CD14-positive monocyte (primary cell): ENCODE results near the gene IER5. TPM values are rescaled to one million over a fixed set of nuclear protein-coding genes. Genes with fewer than 3 reads are reported as not detected.

Source experiments
- DNase-seq, 3 donors: peaks; one replicate each; pipeline ENCODE4 v3.0.0-alpha.2; 2011 to 2022
- H2AFZ ChIP-seq: 2 replicates; pipeline ENCODE4 v1.6.0; 2012; ENCODE audit warnings: mild to moderate bottlenecking, low read depth, low read length, inconsistent platforms; ENCODE audit not compliant: insufficient read depth, poor library complexity, severe bottlenecking
- H3K27ac ChIP-seq, 2 donors: 1 replicate in 1 of 2; 2 replicates in 1 of 2; pipeline ENCODE4 v1.5.1; 2012 to 2013; ENCODE audit warnings: low read length in 2 of 2, control low read depth in 1 of 2, inconsistent platforms in 1 of 2, low read depth in 1 of 2, mild to moderate bottlenecking in 1 of 2
- H3K27me3 ChIP-seq, 2 donors: one replicate each; pipeline versions ENCODE4 v1.6.0 to v1.6.1; 2011 to 2013; ENCODE audit warnings: low read length in 2 of 2; ENCODE audit not compliant: control insufficient read depth in 2 of 2, insufficient read depth in 2 of 2
- H3K36me3 ChIP-seq, 2 donors: replicated peaks in 1 of 2; 1 replicate in 1 of 2; 2 replicates in 1 of 2; pipeline versions ENCODE4 v1.5.1 to v1.6.1; 2012 to 2013; ENCODE audit warnings: low read length in 2 of 2, control low read depth in 1 of 2, inconsistent platforms in 1 of 2, mild to moderate bottlenecking in 1 of 2; ENCODE audit not compliant: insufficient read depth in 2 of 2, control insufficient read depth in 1 of 2
- H3K4me1 ChIP-seq, 2 donors: 1 replicate in 1 of 2; 2 replicates in 1 of 2; pipeline versions ENCODE4 v1.5.1 to v1.6.1; 2012 to 2013; ENCODE audit warnings: low read length in 2 of 2, control low read depth in 1 of 2, inconsistent platforms in 1 of 2, mild to moderate bottlenecking in 1 of 2, moderate library complexity in 1 of 2; ENCODE audit not compliant: insufficient read depth in 2 of 2, control insufficient read depth in 1 of 2
- H3K4me2 ChIP-seq: replicated peaks from 2 replicates; pipeline ENCODE3; 2012; ENCODE audit warnings: low read length, moderate library complexity, mild to moderate bottlenecking; ENCODE audit not compliant: poor library complexity, severe bottlenecking; ENCODE audit errors: extremely low read depth
- H3K4me3 ChIP-seq, 3 experiments: fragments of 200-600 bp in 1 of 3; sonication (generic) in 1 of 3; replicated peaks in 1 of 3; 1 replicate in 2 of 3; 2 replicates in 1 of 3; pipeline ENCODE4 v1.5.1; 2011 to 2013; ENCODE audit warnings: low read length in 3 of 3, mild to moderate bottlenecking in 3 of 3, control low read depth in 2 of 3, low read depth in 2 of 3, inconsistent platforms in 1 of 3, moderate library complexity in 1 of 3
- H3K79me2 ChIP-seq: 2 replicates; pipeline ENCODE4 v1.6.0; 2012; ENCODE audit warnings: mild to moderate bottlenecking, control low read depth, inconsistent platforms, low read length, moderate library complexity; ENCODE audit not compliant: insufficient read depth
- H3K9ac ChIP-seq: 2 replicates; pipeline ENCODE4 v1.6.0; 2017; ENCODE audit warnings: low read length, mild to moderate bottlenecking; ENCODE audit not compliant: insufficient read depth, poor library complexity, severe bottlenecking
- H3K9me3 ChIP-seq, 2 donors: replicated peaks in 1 of 2; 1 replicate in 1 of 2; 2 replicates in 1 of 2; pipeline versions ENCODE4 v1.5.1 to v1.6.1; 2012 to 2013; ENCODE audit warnings: low read length in 2 of 2, control low read depth in 1 of 2; ENCODE audit not compliant: control insufficient read depth in 1 of 2, insufficient read depth in 1 of 2
- H4K20me1 ChIP-seq: 2 replicates; pipeline ENCODE4 v1.6.0; 2012; ENCODE audit warnings: mild to moderate bottlenecking, low read length, control low read depth, moderate library complexity; ENCODE audit not compliant: insufficient read depth
- H3K27ac Mint-ChIP-seq, 7 donors: one replicate each; pipeline ENCODE4 v1.8.0; 2020; ENCODE audit warnings: mild to moderate bottlenecking in 7 of 7, mixed read lengths in 7 of 7, moderate library complexity in 6 of 7, inconsistent platforms in 2 of 7
- H3K27me3 Mint-ChIP-seq, 3 donors: one replicate each; pipeline ENCODE4 v1.8.0; 2021 to 2022; ENCODE audit warnings: low read depth in 3 of 3, mild to moderate bottlenecking in 3 of 3, mixed read lengths in 3 of 3, moderate library complexity in 3 of 3, inconsistent platforms in 1 of 3
- H3K36me3 Mint-ChIP-seq, 2 donors: one replicate each; pipeline ENCODE4 v1.8.0; 2020; ENCODE audit warnings: mixed read lengths in 2 of 2, inconsistent platforms in 1 of 2, mild to moderate bottlenecking in 1 of 2
- H3K4me1 Mint-ChIP-seq: one replicate; pipeline ENCODE4 v1.8.0; 2020; ENCODE audit warnings: mild to moderate bottlenecking, mixed read lengths
- H3K4me3 Mint-ChIP-seq, 2 donors: one replicate each; pipeline ENCODE4 v1.8.0; 2020; ENCODE audit warnings: mild to moderate bottlenecking in 2 of 2, mixed read lengths in 2 of 2, moderate library complexity in 1 of 2
- H3K9me3 Mint-ChIP-seq, 7 donors: one replicate each; pipeline ENCODE4 v1.8.0; 2020 to 2022; ENCODE audit warnings: mixed read lengths in 7 of 7, mild to moderate bottlenecking in 6 of 7, moderate library complexity in 6 of 7, inconsistent platforms in 2 of 7
- WGBS: methylation state at CpG from one replicate; pipeline ENCODE4 v1.1.5; 2013; ENCODE audit warnings: missing lambda C conversion rate; ENCODE audit not compliant: insufficient coverage; 5-methylcytosine and 5-hydroxymethylcytosine counted together
- intact Hi-C, 2 donors: fragments of 100-400 bp; cut with micrococcal nuclease; formaldehyde crosslinking; loops; one replicate each; pipeline versions ENCODE4 v1.15.0 to v1.15.1; 2023
- polyA plus RNA-seq, 3 donors: library from polyadenylated mRNA; depleted of rRNA in 1 of 3; unstranded in 2 of 3; stranded (reverse) in 1 of 3; fragments of 300-500 nt in 2 of 3; fragments of >200 nt in 1 of 3; fragmentation: Illumina TruSeq in 2 of 3; gene quantifications; 1 replicate in 2 of 3; 2 replicates in 1 of 3; pipeline ENCODE4 v1.2.3, GENCODE V29; 2012 to 2021
- TF ChIP-seq, protein P1 (sequence below): fragments of 200-600 bp; IDR thresholded peaks from one replicate; pipeline ENCODE4 v1.8.0; 2022; ENCODE audit warnings: antibody characterized with exemption, mild to moderate bottlenecking

IER5 gene
- polyA plus RNA-seq, 3 donors = 13.7 to 110 (median 29.0) TPM

- no peaks in the 10 kb centered on the region for H3K27me3 ChIP-seq
- Mint-ChIP-seq H3K27me3 (peaks cover 0 to 6% (median 4%) of the 10 kb centered on the region in 3 donors), H3K27ac (peak overlapping the region; percentile 98 to 100 (median 99)), H3K4me3 (peak overlapping the region; percentile 83 to 87), H3K9me3 (peaks cover 0 to 2% (median 0%) of the 10 kb centered on the region in 7 donors), H3K36me3 (peaks cover 5 to 8% of the 10 kb centered on the region in 2 donors), H3K4me1 (peaks cover 92% of the 10 kb centered on the region)
- TF ChIP-seq, protein P1, sequence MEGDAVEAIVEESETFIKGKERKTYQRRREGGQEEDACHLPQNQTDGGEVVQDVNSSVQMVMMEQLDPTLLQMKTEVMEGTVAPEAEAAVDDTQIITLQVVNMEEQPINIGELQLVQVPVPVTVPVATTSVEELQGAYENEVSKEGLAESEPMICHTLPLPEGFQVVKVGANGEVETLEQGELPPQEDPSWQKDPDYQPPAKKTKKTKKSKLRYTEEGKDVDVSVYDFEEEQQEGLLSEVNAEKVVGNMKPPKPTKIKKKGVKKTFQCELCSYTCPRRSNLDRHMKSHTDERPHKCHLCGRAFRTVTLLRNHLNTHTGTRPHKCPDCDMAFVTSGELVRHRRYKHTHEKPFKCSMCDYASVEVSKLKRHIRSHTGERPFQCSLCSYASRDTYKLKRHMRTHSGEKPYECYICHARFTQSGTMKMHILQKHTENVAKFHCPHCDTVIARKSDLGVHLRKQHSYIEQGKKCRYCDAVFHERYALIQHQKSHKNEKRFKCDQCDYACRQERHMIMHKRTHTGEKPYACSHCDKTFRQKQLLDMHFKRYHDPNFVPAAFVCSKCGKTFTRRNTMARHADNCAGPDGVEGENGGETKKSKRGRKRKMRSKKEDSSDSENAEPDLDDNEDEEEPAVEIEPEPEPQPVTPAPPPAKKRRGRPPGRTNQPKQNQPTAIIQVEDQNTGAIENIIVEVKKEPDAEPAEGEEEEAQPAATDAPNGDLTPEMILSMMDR = peak; percentile 55
- peak overlapping the region in 2 of 3 experiments; percentile 28 to 58 for H3K4me3 ChIP-seq
- intact Hi-C loops = loop anchor here in 1 of 2 donors (2.0 kb wide), 1 partner anchor 45 kb away; no protein-coding TSS in a partner anchor
- H3K4me2 ChIP-seq = peak overlapping the region; percentile 70
- H4K20me1 ChIP-seq = no peaks in the 10 kb centered on the region
- peak overlapping the region; percentile 95 to 98 for H3K27ac ChIP-seq
- H3K79me2 ChIP-seq = no peaks in the 10 kb centered on the region
- H2AFZ ChIP-seq = no peak overlapping the region
- DNase-seq = peak in 1 of 3 donors; percentile 60
- no peaks in the 10 kb centered on the region for H3K36me3 ChIP-seq
- peaks cover 80 to 94% of the 10 kb centered on the region in 2 donors for H3K4me1 ChIP-seq
- peak overlapping the region; percentile 66 for H3K9ac ChIP-seq
- WGBS = 75% methylated on average over 2 of the region's 2 CpGs
- H3K9me3 ChIP-seq = no peaks in the 10 kb centered on the region
Observed at GRCh38 chr1:181135437-181135731, 46.9 kb downstream of the IER5 start.

GRCh38 chr1:181135815-181136737 lies 47.6 kb downstream of the IER5 start:
- peaks cover 0 to 4% (median 4%) of the 10 kb centered on the region in 3 donors for H3K27me3 Mint-ChIP-seq
- Histone ChIP-seq H3K79me2 (no peaks in the 10 kb centered on the region), H3K27me3 (no peaks in the 10 kb centered on the region), H3K9ac (peak overlapping the region; percentile 66), H3K4me2 (peak overlapping the region; percentile 70), H3K36me3 (no peaks in the 10 kb centered on the region), H3K9me3 (no peaks in the 10 kb centered on the region), H3K4me1 (peaks cover 80 to 94% of the 10 kb centered on the region in 2 donors), H2AFZ (no peak overlapping the region), H3K4me3 (peak overlapping the region in 2 of 3 experiments; percentile 9 to 58), H4K20me1 (no peaks in the 10 kb centered on the region), H3K27ac (peak overlapping the region; percentile 95 to 98)
- peak overlapping the region; percentile 83 to 87 for H3K4me3 Mint-ChIP-seq
- H3K27ac Mint-ChIP-seq = peak overlapping the region; percentile 98 to 100 (median 99)
- 81% methylated on average over 5 of the region's 12 CpGs for WGBS
- DNase-seq = peak; percentile 80 to 88 (median 86)
- TF ChIP-seq, protein P1 = no peak
- peaks cover 5 to 10% of the 10 kb centered on the region in 2 donors for H3K36me3 Mint-ChIP-seq
- intact Hi-C loops = loop anchor here in 1 of 2 donors (2.0 kb wide), 1 partner anchor 45 kb away; no protein-coding TSS in a partner anchor
- peaks cover 92% of the 10 kb centered on the region for H3K4me1 Mint-ChIP-seq
- H3K9me3 Mint-ChIP-seq = peaks cover 0 to 2% (median 0%) of the 10 kb centered on the region in 7 donors
